Inferior parietal cortex (tissue), 1 donor: Measurements from ENCODE around the gene AP2A1.

Experiments used
- DNase-seq: peaks from one replicate; pipeline ENCODE4 v3.0.0-alpha.2; 2016; ENCODE audit errors: extremely low spot score

Gene AP2A1

GRCh38 chr19:49838885-49839588 lies 72.2 kb downstream of the AP2A1 start:
- DNase-seq: no peak

- DNase-seq: no peak
Measured at GRCh38 chr19:49839713-49840112, 72.9 kb downstream of the AP2A1 start.

- DNase-seq: no peak
Measured at GRCh38 chr19:49840321-49840720, 73.5 kb downstream of the AP2A1 start.

GRCh38 chr19:49840736-49841249 lies 74.0 kb downstream of the AP2A1 start:
- no peak for DNase-seq

- no peak for DNase-seq
Measured at GRCh38 chr19:49843265-49843664, 76.5 kb downstream of the AP2A1 start.

GRCh38 chr19:49844138-49845095 lies 77.6 kb downstream of the AP2A1 start:
- no peak for DNase-seq

GRCh38 chr19:49845414-49845813 lies 78.6 kb downstream of the AP2A1 start:
- no peak for DNase-seq

- no peak for DNase-seq
Measured at GRCh38 chr19:49846408-49846807, 79.6 kb downstream of the AP2A1 start.

GRCh38 chr19:49847731-49848696 lies 81.2 kb downstream of the AP2A1 start:
- no peak for DNase-seq

GRCh38 chr19:49848938-49849337 lies 82.1 kb downstream of the AP2A1 start:
- no peak for DNase-seq

- DNase-seq: no peak
Measured at GRCh38 chr19:49849433-49850220, 82.8 kb downstream of the AP2A1 start.

GRCh38 chr19:49850221-49850486 lies 83.4 kb downstream of the AP2A1 start:
- no peak for DNase-seq

- peak; percentile 94 for DNase-seq
Measured at GRCh38 chr19:49850487-49851342, 83.9 kb downstream of the AP2A1 start, which contains the start of gene PTOV1. PTOV1 (plus strand) TSS chr19:49851159.

GRCh38 chr19:49851456-49852259 lies 84.9 kb downstream of the AP2A1 start:
- DNase-seq: no peak

- no peak for DNase-seq
Measured at GRCh38 chr19:49852631-49853126, 85.9 kb downstream of the AP2A1 start.

- DNase-seq: no peak
Measured at GRCh38 chr19:49853852-49854377, 87.1 kb downstream of the AP2A1 start.

- no peak for DNase-seq
Measured at GRCh38 chr19:49854378-49855263, 87.8 kb downstream of the AP2A1 start.

GRCh38 chr19:49855277-49855675 lies 88.5 kb downstream of the AP2A1 start:
- no peak for DNase-seq
